GM21529 (cell line): ENCODE results near the gene RAB7A.
"Not testable (repeated sequence)": the region's sequence is repeated elsewhere in the genome, so short reads cannot be mapped to it uniquely, and the experiment has no call there.

Experiments
- ATAC-seq: cut with Tn5 transposase; IDR thresholded peaks from one replicate; pipeline ENCODE4 v1.9.1; 2021; ENCODE audit not compliant: unreplicated experiment

The RAB7A gene

GRCh38 chr3:128814519-128815317 is 88.7 kb downstream of the RAB7A start:
- ATAC-seq = no peak

DNA sequence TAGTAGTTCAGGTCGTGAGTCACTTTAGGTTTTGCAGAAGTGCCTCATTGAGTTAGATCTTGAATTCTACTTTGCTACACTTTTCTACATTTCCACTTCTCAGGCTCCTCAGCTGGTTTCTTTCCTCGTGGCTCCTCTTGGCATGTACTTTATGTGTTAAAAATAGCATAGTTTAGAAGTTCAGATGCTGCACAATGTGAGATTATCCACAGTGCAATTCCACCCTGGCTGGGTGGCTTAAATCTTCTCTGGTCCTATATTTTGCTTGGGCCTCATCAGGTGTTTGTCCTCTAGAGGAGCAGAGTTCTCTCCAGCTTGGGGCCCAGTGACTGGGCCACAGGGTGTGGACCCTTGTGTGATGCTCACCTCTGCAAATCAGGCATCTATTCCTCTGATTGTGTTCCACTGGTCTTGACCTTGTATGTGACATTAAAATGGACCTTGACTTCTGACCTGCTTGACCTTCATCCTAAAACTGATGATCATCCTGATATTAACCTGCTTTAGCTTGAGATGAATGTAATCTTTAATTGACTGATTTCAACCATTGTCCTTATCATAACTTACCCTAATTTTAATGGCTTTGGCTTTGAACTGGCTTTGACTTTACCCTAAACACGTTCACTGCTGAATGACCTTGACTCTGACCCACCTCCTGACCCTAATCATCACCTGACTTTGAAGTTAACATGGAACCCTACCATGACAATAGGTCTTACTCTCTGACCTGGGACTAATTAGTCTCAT is 89.5 kb downstream of the RAB7A start:
- no peak for ATAC-seq

DNA sequence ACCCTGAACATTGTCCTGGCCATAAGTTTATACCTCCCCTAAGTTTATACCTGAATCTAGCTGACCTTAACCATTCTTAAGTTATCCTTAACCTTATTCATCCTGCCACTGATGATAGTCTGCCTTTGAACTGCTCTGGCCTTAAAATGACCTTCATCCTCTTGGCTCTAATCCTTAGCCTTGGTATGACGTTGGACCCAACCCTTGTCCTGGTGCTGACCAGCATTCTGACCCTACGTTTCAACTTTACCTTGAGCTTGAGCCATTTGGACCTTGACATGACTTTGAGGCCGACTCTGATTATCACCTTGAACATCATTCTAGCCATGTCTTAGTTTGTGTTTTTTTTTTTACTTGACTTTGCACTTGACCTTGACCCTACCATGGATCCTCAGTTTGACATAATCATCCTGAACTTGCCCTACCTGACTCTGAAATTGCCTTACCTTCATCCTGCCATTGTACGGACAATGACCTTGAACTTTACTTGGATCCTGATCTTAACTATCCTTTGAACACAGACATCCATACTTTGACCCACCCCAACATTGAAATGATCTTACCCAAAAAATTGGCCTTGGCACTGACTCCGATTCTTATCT is 92.3 kb downstream of the RAB7A start:
- ATAC-seq = no peak

DNA sequence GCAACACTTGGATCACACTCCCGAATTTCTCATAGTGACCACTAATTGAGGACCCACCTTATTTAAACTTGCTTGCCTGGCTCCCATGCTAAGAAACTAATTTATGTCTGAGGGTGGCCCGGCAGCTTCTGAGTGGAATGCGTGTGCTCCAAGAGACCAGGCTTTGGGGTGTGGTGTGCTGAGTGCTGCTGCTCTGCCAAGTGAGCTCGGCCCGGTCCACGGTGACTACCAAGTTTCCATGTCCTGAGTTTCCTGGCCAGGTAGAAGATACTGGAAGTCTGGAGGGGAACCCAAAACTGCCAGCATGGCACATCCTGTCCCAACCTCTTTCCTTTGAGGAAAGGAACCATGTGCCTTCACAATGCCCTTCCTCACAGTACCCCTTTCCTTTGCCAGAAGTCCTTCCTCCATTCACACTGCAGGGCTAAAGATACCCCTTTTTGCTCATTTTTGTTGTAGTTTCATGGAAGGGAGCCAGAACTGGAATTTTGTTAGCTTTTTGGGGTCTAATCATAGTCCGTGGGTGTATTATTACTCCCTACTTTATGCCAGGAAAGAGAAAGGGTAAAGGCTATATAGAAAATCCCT is 94.4 kb downstream of the RAB7A start:
- ATAC-seq = no peak

- ATAC-seq = no peak
These were observed 97.0 kb downstream of the RAB7A start for GRCh38 chr3:128823008-128823407.

- no peak for ATAC-seq
These were observed 97.6 kb downstream of the RAB7A start for GRCh38 chr3:128823631-128824030.

DNA sequence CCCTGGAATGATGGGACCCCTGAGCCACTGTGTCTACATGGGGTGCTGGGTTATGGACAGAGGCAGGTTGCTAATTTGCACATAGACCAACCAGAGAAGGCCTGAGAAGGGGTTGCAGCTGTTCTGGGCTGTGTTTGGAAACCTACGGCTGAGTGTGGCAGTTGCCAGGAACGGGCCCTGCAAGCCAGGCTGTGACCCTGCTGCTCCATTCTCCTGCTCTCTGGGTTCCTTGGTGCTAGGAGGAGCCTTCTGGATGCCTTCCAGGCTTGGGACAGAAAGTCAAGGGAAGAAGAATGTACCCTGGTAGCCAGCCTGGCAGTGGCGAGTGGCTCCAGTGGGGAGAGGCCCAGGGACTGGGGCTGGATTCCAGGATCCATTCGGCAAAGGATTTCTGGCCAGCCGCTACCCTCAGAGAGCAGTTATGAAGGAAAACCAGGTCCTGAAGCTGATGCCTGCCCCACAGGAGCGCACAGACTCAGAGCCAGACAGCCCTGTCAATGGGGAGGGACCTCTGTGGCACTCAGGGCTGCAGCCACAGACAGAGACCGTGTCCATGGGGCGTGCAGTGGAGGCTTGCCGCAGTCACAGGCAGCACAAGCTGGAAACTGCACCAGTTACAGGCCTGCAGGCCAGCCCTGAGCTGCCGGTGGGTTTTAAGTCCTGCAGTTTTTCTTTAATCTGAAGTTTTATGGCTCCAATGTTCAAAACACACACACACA is 98.3 kb downstream of the RAB7A start:
- no peak for ATAC-seq

DNA sequence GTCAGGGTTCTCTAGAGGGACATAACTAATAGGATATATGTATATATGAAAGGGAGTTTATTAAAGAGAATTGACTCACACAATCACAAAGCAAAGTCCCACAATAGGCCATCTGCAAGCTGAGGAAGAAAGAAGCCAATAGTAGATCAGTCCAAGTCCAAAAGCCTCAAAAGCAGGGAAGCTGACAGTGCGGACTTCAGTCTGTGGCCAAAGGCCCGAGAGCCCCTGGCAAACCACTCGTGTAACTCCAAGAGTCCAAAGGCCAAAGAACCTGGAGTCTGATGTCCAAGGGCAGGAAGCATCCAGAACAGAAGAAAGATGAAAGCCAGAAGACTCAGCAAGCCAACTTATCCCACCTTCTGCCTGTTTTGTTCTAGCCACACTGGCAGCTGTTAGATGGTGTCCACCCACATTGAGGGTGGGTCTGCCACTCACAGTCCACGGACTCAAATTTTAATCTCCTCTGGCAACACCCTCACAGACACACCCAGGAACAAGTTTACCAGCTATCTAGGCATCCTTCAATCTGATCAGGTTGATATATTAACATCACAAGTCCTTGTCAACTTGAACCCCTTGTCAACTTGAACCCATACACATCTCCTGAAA is 99.2 kb downstream of the RAB7A start:
- ATAC-seq = no peak

GRCh38 chr3:128829087-128829486 is 103.1 kb downstream of the RAB7A start:
- ATAC-seq = not testable (repeated sequence)

DNA sequence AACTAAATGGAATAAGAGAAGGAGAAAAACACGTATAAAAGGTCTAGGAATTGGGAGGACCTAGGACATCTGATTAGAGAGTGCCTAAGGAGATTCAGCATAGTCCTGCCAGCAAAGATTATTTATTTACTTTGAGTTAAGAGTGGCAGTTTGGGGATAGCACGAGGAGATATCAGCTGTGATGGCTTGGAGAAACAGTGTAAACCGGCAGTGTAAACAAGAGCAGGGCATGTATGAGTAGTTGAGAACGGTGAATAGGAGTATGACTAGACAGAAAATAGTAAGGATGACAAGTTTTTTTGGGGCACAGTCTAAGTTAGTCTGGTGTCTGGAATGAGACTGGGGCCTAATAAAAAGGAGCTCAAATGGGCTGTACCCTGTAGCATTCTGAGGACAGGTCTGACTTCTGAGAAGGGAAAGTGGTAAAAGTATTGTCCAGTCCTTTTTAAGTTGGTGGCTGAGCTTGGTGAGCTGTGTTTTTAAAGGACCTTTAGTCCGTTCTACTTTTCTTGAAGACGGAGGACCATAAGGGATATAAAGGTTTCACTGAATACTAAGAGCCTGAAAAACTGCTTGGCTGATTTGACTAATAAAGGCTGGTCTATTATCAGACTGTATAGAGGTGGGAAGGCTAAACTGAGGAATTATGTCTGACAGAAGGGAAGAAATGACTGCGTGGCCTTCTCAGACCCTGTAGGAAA is 104.1 kb downstream of the RAB7A start:
- not testable (repeated sequence) for ATAC-seq

DNA sequence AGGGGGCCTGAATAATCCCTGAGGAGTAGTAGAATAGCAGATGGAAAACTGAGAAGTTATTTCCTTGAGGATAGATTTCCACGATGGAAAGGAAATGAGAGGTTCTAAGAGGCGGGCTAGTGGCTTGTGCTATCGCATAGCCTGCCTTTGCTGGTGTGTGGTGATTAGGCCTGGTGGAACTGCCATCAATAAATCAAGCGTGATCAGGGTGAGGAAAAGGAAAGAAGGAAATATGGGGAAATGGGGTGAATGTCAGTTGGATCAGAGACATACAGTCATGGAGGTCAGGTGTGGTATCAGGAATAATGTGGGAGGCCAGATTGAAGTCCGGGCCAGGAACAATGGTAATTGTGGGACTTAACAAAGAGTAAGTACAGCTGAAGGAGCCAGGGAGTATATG is 104.8 kb downstream of the RAB7A start:
- ATAC-seq = not testable (repeated sequence)

DNA sequence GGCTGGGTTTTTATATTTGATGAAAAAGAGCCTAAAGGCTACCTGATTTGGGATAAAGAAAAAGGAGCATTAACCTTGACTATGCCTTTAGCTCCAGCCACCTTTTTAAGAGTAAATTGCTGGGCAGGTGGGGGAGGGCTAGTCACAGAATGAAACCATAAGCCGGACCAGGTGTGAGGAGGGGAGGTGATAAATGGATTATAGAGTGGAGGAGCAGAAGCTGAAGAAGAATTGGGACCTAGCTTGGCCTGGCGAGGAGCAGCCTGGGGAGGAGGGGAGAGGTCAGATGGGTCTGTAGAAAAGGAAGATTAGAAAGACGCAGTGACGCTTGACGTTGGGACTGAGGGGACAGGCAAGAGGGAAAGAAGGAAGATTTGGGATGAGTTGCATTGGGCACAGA is 107.0 kb downstream of the RAB7A start:
- ATAC-seq = not testable (repeated sequence)

DNA sequence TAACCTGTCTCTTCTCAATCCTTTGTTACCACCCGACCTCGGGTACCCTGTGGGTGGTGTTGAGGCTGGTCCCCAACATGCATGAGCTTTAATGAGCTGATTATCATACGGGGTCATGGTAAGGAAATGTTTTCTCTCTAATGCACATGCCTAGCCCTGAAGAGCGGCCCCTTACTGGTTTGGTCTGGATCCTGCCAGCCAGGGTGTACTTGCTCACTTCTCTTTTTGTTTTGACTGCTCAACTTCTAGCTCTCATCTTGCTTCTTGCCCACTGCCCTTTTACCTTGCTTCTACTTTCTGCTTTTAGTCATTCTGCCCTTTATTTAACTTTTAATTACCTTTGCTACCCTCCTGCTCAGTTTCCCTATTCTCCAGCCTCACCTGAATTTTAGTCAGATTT is 109.1 kb downstream of the RAB7A start:
- no peak for ATAC-seq

GRCh38 chr3:128841926-128842920 is 116.2 kb downstream of the RAB7A start:
- no peak for ATAC-seq

DNA sequence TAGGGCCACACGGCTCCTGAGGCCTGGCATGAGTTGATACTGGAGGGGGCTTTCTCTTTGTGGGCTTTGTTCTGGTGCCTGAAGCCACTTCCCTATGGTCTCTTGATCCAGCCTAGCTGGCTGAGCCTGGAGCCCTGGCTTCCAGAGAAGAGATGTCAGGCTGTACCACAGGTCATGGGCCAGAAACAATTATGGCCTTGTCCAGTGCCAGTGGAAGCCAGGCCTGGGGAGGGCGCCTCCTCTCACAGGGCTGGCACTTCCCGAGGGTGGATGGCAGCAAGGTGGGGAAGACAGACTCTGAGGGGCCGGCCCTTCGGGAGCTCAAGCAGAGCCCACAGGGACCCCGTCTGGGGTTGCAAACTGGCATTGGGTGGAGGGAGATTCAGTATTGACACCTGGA is 118.5 kb downstream of the RAB7A start:
- no peak for ATAC-seq

GRCh38 chr3:128845119-128845777 is 119.3 kb downstream of the RAB7A start:
- peak; percentile 10 for ATAC-seq

- peak; percentile 83 for ATAC-seq
These were observed 119.9 kb downstream of the RAB7A start for GRCh38 chr3:128845778-128846485.

GRCh38 chr3:128846486-128846891 is 120.5 kb downstream of the RAB7A start:
- no peak for ATAC-seq
